Endothelial cell of umbilical vein (primary cell): ENCODE results near the gene SLC2A11. TPM values are rescaled to one million over a fixed set of nuclear protein-coding genes. Genes with fewer than 3 reads are reported as not detected.

ENCODE experiments used
- BruUV-seq: library from RNA; stranded (reverse); fragments of 400-500 nt; replicated peaks from 2 replicates; lab custom pipeline; 2021; lab: Mats Ljungman, UMichigan
- CTCF ChIA-PET: fragments of 300-600, 350-600 bp; sonication (Branson Sonifier 250); formaldehyde crosslinking; loops from one replicate; lab custom pipeline; 2021; ENCODE audit warnings: antibody characterized with exemption, inconsistent platforms; lab: Charles Lee
- POLR2A ChIA-PET: fragments of 300-600, 350-600 bp; sonication (Branson Sonifier 250); formaldehyde crosslinking; loops from one replicate; lab custom pipeline; 2021; ENCODE audit warnings: antibody characterized with exemption, inconsistent platforms; lab: Charles Lee
- DNase-seq: peaks from one replicate; pipeline ENCODE4 v3.0.0-alpha.2; 2011; ENCODE audit warnings: low read depth, low spot score
- FAIRE-seq: peaks from 2 replicates; lab custom pipeline; 2011; peaks lifted over from hg19 to GRCh38; lab: Jason Lieb, UNC
- H2AFZ ChIP-seq: 2 replicates; pipeline ENCODE4 v1.6.0; 2012; ENCODE audit warnings: low read depth, low read length, control low read depth, inconsistent platforms
- H3K27ac ChIP-seq: 2 replicates; pipeline ENCODE4 v1.5.1; 2011; ENCODE audit warnings: low read depth, mild to moderate bottlenecking, control low read depth, low read length, moderate library complexity; ENCODE audit not compliant: insufficient read depth
- H3K27me3 ChIP-seq, 2 experiments: 2 replicates each; pipeline versions ENCODE4 v1.6.0 to v1.6.1; 2011; ENCODE audit warnings: low read length in 2 of 2, mixed read lengths in 1 of 2; ENCODE audit not compliant: control insufficient read depth in 2 of 2, insufficient read depth in 2 of 2
- H3K36me3 ChIP-seq, 2 experiments: 2 replicates in 1 of 2; 3 replicates in 1 of 2; pipeline ENCODE4 v1.5.1; 2011; ENCODE audit warnings: low read length in 2 of 2, mild to moderate bottlenecking in 1 of 2, moderate library complexity in 1 of 2; ENCODE audit not compliant: control insufficient read depth in 2 of 2, insufficient read depth in 2 of 2; ENCODE audit errors: extremely low read depth in 1 of 2
- H3K4me1 ChIP-seq: 3 replicates; pipeline ENCODE4 v1.5.1; 2011; ENCODE audit warnings: mild to moderate bottlenecking, low read length; ENCODE audit not compliant: control insufficient read depth, insufficient read depth; ENCODE audit errors: extremely low read depth
- H3K4me2 ChIP-seq: 2 replicates; pipeline ENCODE4 v1.6.1; 2011; ENCODE audit warnings: low read length, control low read depth, mixed read lengths; ENCODE audit not compliant: insufficient read depth
- H3K4me3 ChIP-seq, 3 experiments: fragments of 200-600 bp in 1 of 3; sonication (generic), shearing (Covaris generic) in 1 of 3; replicated peaks in 1 of 3; 2 replicates each; pipeline ENCODE4 v1.5.1; 2011 to 2016; ENCODE audit warnings: control low read depth in 3 of 3, low read length in 3 of 3, mild to moderate bottlenecking in 2 of 3, inconsistent platforms in 1 of 3, low read depth in 1 of 3, moderate library complexity in 1 of 3; ENCODE audit not compliant: insufficient read depth in 1 of 3
- H3K79me2 ChIP-seq: 2 replicates; pipeline ENCODE4 v1.6.0; 2012; ENCODE audit warnings: low read length, inconsistent platforms; ENCODE audit not compliant: control insufficient read depth, insufficient read depth
- H3K9ac ChIP-seq: replicated peaks from 2 replicates; pipeline ENCODE3; 2011; ENCODE audit warnings: low read length, control low read depth; ENCODE audit not compliant: insufficient read depth; ENCODE audit errors: extremely low read depth
- H3K9me1 ChIP-seq: replicated peaks from 3 replicates; pipeline ENCODE4 v1.6.0; 2011; ENCODE audit warnings: mild to moderate bottlenecking, low read length; ENCODE audit not compliant: control insufficient read depth, insufficient read depth; ENCODE audit errors: extremely low read depth
- H3K9me3 ChIP-seq: replicated peaks from 2 replicates; pipeline ENCODE4 v1.5.1; 2012; ENCODE audit warnings: low read length, inconsistent platforms; ENCODE audit not compliant: control insufficient read depth, insufficient read depth
- H4K20me1 ChIP-seq: replicated peaks from 2 replicates; pipeline ENCODE3; 2011; ENCODE audit warnings: mild to moderate bottlenecking, low read length; ENCODE audit not compliant: control insufficient read depth, insufficient read depth; ENCODE audit errors: extremely low read depth
- EZH2 ChIP-seq: IDR thresholded peaks from 2 replicates; pipeline ENCODE4 v1.6.1; 2012; ENCODE audit warnings: borderline replicate concordance, low read depth, mild to moderate bottlenecking, moderate library complexity, low read length, inconsistent platforms; ENCODE audit not compliant: severe bottlenecking
- FOS ChIP-seq: IDR thresholded peaks from 2 replicates; pipeline ENCODE4 v1.6.1; 2011; ENCODE audit warnings: mild to moderate bottlenecking, low read length, moderate library complexity, borderline replicate concordance; ENCODE audit not compliant: insufficient read depth
- GATA2 ChIP-seq: IDR thresholded peaks from 2 replicates; pipeline ENCODE4 v1.7.0; 2011; ENCODE audit warnings: low read depth, mild to moderate bottlenecking, moderate library complexity, mixed read lengths, low read length; ENCODE audit not compliant: insufficient read length, insufficient read depth
- JUN ChIP-seq: IDR thresholded peaks from 2 replicates; pipeline ENCODE4 v1.6.1; 2011; ENCODE audit warnings: borderline replicate concordance, low read depth; ENCODE audit not compliant: insufficient read length, insufficient read depth
- MYC ChIP-seq: IDR thresholded peaks from one replicate; pipeline ENCODE4 v1.6.1; 2011; ENCODE audit warnings: mild to moderate bottlenecking, low read depth, low read length
- POLR2A ChIP-seq: IDR thresholded peaks from 2 replicates; pipeline ENCODE4 v1.6.1; 2012; ENCODE audit warnings: low read depth, mild to moderate bottlenecking, control low read depth, low read length
- POLR2AphosphoS5 ChIP-seq: IDR thresholded peaks from 2 replicates; pipeline ENCODE4 v1.6.1; 2012; ENCODE audit warnings: low read depth, mild to moderate bottlenecking, control low read depth, low read length, moderate library complexity; ENCODE audit not compliant: insufficient read depth
- dilution Hi-C: fragments of 300-500 bp; cut with MboI; formaldehyde crosslinking; loops from one replicate; pipeline ENCODE4 v1.15.0; 2019; ENCODE audit warnings: low sequenced_read_pairs; ENCODE audit not compliant: extremely low pct_ligation_motif_present
- intact Hi-C: fragments of 100-400 bp; cut with micrococcal nuclease; formaldehyde crosslinking; loops from one replicate; pipeline ENCODE4 v1.10.0; 2022
- polyA plus RNA-seq, 4 experiments: library from polyadenylated mRNA; depleted of rRNA in 3 of 4; stranded (reverse) in 3 of 4; unstranded in 1 of 4; fragments of >200 nt; gene quantifications; 2 replicates each; pipeline versions ENCODE4 v1.2.1 to v1.2.3, GENCODE V29; 2011 to 2012; ENCODE audit warnings: missing spikeins in 1 of 4
- total RNA-seq: library from RNA; stranded (reverse); gene quantifications from 2 replicates; pipeline ENCODE4 v1.2.3, GENCODE V29; 2021
- TF ChIP-seq, protein P1 (sequence below), 2 donors: IDR thresholded peaks; 1 replicate in 1 of 2; 2 replicates in 1 of 2; pipeline ENCODE4 v1.5.1; 2011; ENCODE audit warnings: low read length in 2 of 2, mild to moderate bottlenecking in 2 of 2, moderate library complexity in 2 of 2, control low read depth in 1 of 2, inconsistent platforms in 1 of 2, low read depth in 1 of 2; ENCODE audit not compliant: insufficient read depth in 1 of 2; ENCODE audit errors: extremely low read depth in 1 of 2
- TF ChIP-seq, protein P2 (sequence below): IDR thresholded peaks from 2 replicates; pipeline ENCODE4 v1.6.1; 2011; ENCODE audit not compliant: insufficient read depth, insufficient read length

SLC2A11 gene
- total and polyA plus RNA-seq, 2 donors (not counting 3 experiments of a cell fraction or from before 2014, with no cell fraction given) = 4.2 to 4.6 TPM

DNA sequence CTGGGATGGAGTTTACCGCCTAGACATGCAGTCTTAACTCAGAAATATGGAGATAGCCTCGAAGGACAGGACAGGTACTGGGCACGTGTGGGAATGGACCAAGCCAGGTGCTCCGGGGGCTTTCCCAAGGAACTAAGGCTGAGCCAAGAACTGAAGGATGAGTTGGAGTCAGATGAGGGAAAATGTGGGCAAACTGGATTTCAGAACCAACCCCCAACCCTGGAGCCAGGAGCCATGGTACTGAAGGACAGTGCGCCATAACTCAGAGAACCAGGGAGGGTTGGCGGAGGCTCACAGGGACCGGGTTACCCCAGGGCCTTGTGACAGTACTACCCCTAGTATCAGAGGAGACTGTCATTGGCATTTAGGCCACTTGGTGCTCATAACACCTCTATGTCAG is 34.1 kb downstream of the SLC2A11 start:
- Histone ChIP-seq H4K20me1 (no peaks in the 10 kb centered on the region), H3K27ac (no peak overlapping the region), H3K36me3 (peaks cover 0 to 8% of the 10 kb centered on the region in 2 experiments), H3K9me1 (no peaks in the 10 kb centered on the region), H3K9ac (no peak overlapping the region), H3K4me3 (no peak overlapping the region), H3K4me2 (no peak overlapping the region), H3K4me1 (peaks cover 18% of the 10 kb centered on the region), H2AFZ (no peak overlapping the region), H3K9me3 (no peaks in the 10 kb centered on the region), H3K27me3 (no peaks in the 10 kb centered on the region), H3K79me2 (peaks cover 19% of the 10 kb centered on the region)
- intact Hi-C loops (no loop called here), dilution Hi-C loops (no loop called here)
- no peak for TF ChIP-seq FOS
- no peak for TF ChIP-seq POLR2A
- TF ChIP-seq, protein P1, sequence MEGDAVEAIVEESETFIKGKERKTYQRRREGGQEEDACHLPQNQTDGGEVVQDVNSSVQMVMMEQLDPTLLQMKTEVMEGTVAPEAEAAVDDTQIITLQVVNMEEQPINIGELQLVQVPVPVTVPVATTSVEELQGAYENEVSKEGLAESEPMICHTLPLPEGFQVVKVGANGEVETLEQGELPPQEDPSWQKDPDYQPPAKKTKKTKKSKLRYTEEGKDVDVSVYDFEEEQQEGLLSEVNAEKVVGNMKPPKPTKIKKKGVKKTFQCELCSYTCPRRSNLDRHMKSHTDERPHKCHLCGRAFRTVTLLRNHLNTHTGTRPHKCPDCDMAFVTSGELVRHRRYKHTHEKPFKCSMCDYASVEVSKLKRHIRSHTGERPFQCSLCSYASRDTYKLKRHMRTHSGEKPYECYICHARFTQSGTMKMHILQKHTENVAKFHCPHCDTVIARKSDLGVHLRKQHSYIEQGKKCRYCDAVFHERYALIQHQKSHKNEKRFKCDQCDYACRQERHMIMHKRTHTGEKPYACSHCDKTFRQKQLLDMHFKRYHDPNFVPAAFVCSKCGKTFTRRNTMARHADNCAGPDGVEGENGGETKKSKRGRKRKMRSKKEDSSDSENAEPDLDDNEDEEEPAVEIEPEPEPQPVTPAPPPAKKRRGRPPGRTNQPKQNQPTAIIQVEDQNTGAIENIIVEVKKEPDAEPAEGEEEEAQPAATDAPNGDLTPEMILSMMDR (IDR thresholded peaks at IDR 0.05; ENCODE audit: extremely low read depth in 1 of 2, insufficient read depth in 1 of 2, low read depth in 1 of 2, low read length in 2 of 2) = no peak
- TF ChIP-seq EZH2 = no peak
- TF ChIP-seq POLR2AphosphoS5 = no peak
- TF ChIP-seq MYC = no peak
- POLR2A ChIA-PET = no interaction called here
- DNase-seq = no peak
- FAIRE-seq = no peak
- no TSS peak for BruUV-seq
- CTCF ChIA-PET = interaction anchor here (1.4 kb wide), 1 partner anchor 34 kb away, joined by 3 read pairs; the partner anchor contains the start of gene SLC2A11

DNA sequence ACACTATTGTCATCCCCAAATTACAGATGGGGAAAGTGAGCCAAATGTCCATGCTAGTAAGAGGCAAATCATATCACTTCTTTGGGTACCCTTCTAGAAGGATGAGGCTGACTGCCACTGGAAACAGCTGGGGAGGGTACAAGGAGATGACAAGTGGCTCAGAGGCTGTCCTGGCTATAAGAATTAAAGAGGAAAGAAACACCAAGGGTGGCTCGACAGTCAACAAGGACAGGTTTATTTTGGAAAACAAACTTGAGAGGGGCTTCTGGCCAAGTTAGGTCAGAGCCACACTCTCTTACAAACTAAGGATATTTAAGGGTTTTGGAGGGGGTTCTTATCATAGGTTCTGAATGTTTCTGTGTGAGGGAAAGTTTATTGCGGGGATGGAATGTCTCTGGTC is 34.5 kb downstream of the SLC2A11 start:
- CTCF ChIA-PET = no interaction called here
- Histone ChIP-seq H3K27me3 (no peaks in the 10 kb centered on the region), H3K4me3 (no peak overlapping the region), H3K9me3 (no peaks in the 10 kb centered on the region), H3K36me3 (peaks cover 0 to 12% of the 10 kb centered on the region in 2 experiments), H3K4me1 (peaks cover 18% of the 10 kb centered on the region), H3K79me2 (peaks cover 20% of the 10 kb centered on the region), H4K20me1 (no peaks in the 10 kb centered on the region), H3K9ac (no peak overlapping the region), H3K27ac (no peak overlapping the region), H3K9me1 (no peaks in the 10 kb centered on the region), H3K4me2 (no peak overlapping the region), H2AFZ (no peak overlapping the region)
- intact Hi-C loops = no loop called here
- no peak for DNase-seq
- dilution Hi-C loops = no loop called here
- POLR2A ChIA-PET = no interaction called here
- FAIRE-seq = no peak
- BruUV-seq = no TSS peak
- TF ChIP-seq GATA2 (no peak), POLR2A (no peak), EZH2 (no peak), JUN (no peak), POLR2AphosphoS5 (no peak), FOS (no peak), MYC (no peak)
- TF ChIP-seq, protein P2, sequence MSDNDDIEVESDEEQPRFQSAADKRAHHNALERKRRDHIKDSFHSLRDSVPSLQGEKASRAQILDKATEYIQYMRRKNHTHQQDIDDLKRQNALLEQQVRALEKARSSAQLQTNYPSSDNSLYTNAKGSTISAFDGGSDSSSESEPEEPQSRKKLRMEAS = no peak
- TF ChIP-seq, protein P1 (IDR thresholded peaks at IDR 0.05; ENCODE audit: extremely low read depth in 1 of 2, insufficient read depth in 1 of 2, low read depth in 1 of 2, low read length in 2 of 2) = no peak
